Measurements from ENCODE around the gene MAML2. TPM values are rescaled to one million over a fixed set of nuclear protein-coding genes. Genes with fewer than 3 reads are reported as not detected.

The MAML2 gene
- total and polyA plus RNA-seq, 9 of the 15 experiments (the other 6 are each of a cell fraction or from before 2014, with no cell fraction given), result 0.79 to 6.8 (median 4.8) TPM

DNA sequence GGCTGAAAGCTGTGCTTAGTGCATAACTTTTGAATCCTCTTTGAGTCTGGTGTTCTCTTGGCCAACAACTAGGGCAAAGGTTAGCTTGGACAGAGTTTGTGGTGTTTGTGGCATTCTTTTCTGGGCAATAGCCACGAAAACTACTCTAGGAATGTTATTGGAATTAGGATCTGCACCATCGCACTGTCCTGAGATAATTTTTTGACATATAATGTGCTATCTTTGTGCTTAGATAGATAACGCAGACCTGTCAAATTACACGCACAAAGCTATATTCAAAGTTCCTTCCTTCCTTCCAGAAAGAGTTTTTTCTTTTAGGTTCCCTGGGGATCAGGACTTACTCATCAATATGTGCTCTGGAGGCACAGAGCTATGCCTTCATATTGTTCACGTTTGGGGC lies 252.3 kb downstream of the MAML2 start (continued):
- no peak for TF ChIP-seq ZNF655 (CRISPR knock-in tag; IDR thresholded peaks at IDR 0.05)
- TF ChIP-seq, protein P1, sequence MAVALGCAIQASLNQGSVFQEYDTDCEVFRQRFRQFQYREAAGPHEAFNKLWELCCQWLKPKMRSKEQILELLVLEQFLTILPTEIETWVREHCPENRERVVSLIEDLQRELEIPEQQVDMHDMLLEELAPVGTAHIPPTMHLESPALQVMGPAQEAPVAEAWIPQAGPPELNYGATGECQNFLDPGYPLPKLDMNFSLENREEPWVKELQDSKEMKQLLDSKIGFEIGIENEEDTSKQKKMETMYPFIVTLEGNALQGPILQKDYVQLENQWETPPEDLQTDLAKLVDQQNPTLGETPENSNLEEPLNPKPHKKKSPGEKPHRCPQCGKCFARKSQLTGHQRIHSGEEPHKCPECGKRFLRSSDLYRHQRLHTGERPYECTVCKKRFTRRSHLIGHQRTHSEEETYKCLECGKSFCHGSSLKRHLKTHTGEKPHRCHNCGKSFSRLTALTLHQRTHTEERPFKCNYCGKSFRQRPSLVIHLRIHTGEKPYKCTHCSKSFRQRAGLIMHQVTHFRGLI (CRISPR knock-in tag; IDR thresholded peaks at IDR 0.05), result no peak
- no peak for TF ChIP-seq YY1 (IDR thresholded peaks at IDR 0.05; ENCODE audit: borderline replicate concordance in 1 of 3, control insufficient read depth in 1 of 3, extremely low read depth in 1 of 3, insufficient read depth in 3 of 3, insufficient read length in 1 of 3, insufficient replicate concordance in 2 of 3, low read depth in 1 of 3, low read length in 2 of 3)

- Histone ChIP-seq H3K9ac (ENCODE audit: insufficient read depth in 1 of 2, low read depth in 2 of 2, low read length in 2 of 2) (no peak overlapping the region), H3K4me3 (no peak overlapping the region), H3K9me1 (ENCODE audit: control insufficient read depth, insufficient read depth, low read length) (no peaks in the 10 kb centered on the region), H3K79me2 (ENCODE audit: control insufficient read depth, insufficient read depth, low read length) (no peaks in the 10 kb centered on the region), H2AFZ (ENCODE audit: low read depth, low read length) (no peak overlapping the region), H3K4me2 (ENCODE audit: insufficient read depth, low read length) (no peak overlapping the region), H3K27me3 (ENCODE audit: control insufficient read depth in 2 of 2, insufficient read depth in 2 of 2, low read length in 2 of 2) (no peaks in the 10 kb centered on the region), H3K27ac (ENCODE audit: extremely low read depth, low read depth, low read length) (no peak overlapping the region), H3K4me1 (replicated peaks in 1 of 2; ENCODE audit: control insufficient read depth in 2 of 2, insufficient read depth in 2 of 2, low read length in 2 of 2) (peaks cover 4 to 24% of the 10 kb centered on the region in 2 experiments), H4K20me1 (replicated peaks; ENCODE audit: control insufficient read depth, insufficient read depth, low read length) (no peaks in the 10 kb centered on the region), H3K36me3 (ENCODE audit: control insufficient read depth, insufficient read depth, low read length) (peaks cover 4% of the 10 kb centered on the region; the same call in 2 of the 3 replicates), H3K9me3 (replicated peaks; ENCODE audit: control insufficient read depth, insufficient read depth, low read depth, low read length) (no peaks in the 10 kb centered on the region)
- intact Hi-C loops (cut with micrococcal nuclease), result loop anchor here (5.0 kb wide), 1 partner anchor 153 kb away; no protein-coding TSS in a partner anchor
- POLR2A ChIA-PET, result interaction anchor here (0.6 to 1.2 kb wide), 3 partner anchors 10 to 17 kb away, joined by 3 to 5 read pairs (median 3); no protein-coding TSS in a partner anchor
- no peak for FAIRE-seq
- in situ Hi-C loops (cut with MboI), result no loop called here
- DNase-seq (ENCODE audit: extremely low read depth in 1 of 4, low spot score in 3 of 4), result no peak
- ATAC-seq, result no peak
- CTCF ChIA-PET (ENCODE audit: low intra/inter-chr PET ratio), result interaction anchor here (0.6 kb wide), 1 partner anchor 305 kb away, joined by 4 read pairs; no protein-coding TSS in a partner anchor
- no TSS peak for BruUV-seq (replicated peaks)
- 14% methylated on average over 3 of the region's 3 CpGs for whole genome bisulfite sequencing (ENCODE audit: insufficient coverage, low coverage, missing lambda C conversion rate)
- no peak for TF ChIP-seq MBD2 (IDR thresholded peaks at IDR 0.05; ENCODE audit: borderline replicate concordance, low read depth)
- TF ChIP-seq NFE2 (IDR thresholded peaks at IDR 0.05; ENCODE audit: low read depth), result 0 out of 2 replicates have a peak, but pooled peaks have one; percentile 23
- TF ChIP-seq, protein P2, sequence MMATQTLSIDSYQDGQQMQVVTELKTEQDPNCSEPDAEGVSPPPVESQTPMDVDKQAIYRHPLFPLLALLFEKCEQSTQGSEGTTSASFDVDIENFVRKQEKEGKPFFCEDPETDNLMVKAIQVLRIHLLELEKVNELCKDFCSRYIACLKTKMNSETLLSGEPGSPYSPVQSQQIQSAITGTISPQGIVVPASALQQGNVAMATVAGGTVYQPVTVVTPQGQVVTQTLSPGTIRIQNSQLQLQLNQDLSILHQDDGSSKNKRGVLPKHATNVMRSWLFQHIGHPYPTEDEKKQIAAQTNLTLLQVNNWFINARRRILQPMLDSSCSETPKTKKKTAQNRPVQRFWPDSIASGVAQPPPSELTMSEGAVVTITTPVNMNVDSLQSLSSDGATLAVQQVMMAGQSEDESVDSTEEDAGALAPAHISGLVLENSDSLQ (IDR thresholded peaks at IDR 0.05), result peak; percentile 64
- TF ChIP-seq ZNF347 (CRISPR knock-in tag; IDR thresholded peaks at IDR 0.05; ENCODE audit: low read depth), result no peak
- TF ChIP-seq TAF9B (IDR thresholded peaks at IDR 0.05; ENCODE audit: partially characterized antibody), result no peak
- no peak for TF ChIP-seq ZNF23 (CRISPR knock-in tag; IDR thresholded peaks at IDR 0.05)
- TF ChIP-seq ZNF384 (IDR thresholded peaks at IDR 0.05; ENCODE audit: low read depth, low read length), result peak; percentile 69; the same call in 1 of the 2 replicates
- TF ChIP-seq DPF2 (IDR thresholded peaks at IDR 0.05), result 0 out of 2 replicates have a peak, but pooled peaks have one; percentile 18
- peak; percentile 77 for TF ChIP-seq CEBPB (tag; IDR thresholded peaks at IDR 0.05)
- no peak for TF ChIP-seq PBX2 (CRISPR knock-in tag; IDR thresholded peaks at IDR 0.05; ENCODE audit: low read depth)
- peak; percentile 84 for TF ChIP-seq PBX2 (tag; conservative IDR thresholded peaks at IDR 0.05; ENCODE audit: low read depth)
- 0 out of 2 replicates have a peak, but pooled peaks have one; percentile 24 for TF ChIP-seq ZNF316 (IDR thresholded peaks at IDR 0.05)
Measured at GRCh38 chr11:96088914-96089313, 254.1 kb downstream of the MAML2 start.

Data from K562 (cell line).